Choroid plexus epithelial cell (primary cell): ENCODE results near the gene SAE1.

Experiments
- DNase-seq: peaks from one replicate; pipeline ENCODE4 v3.0.0-alpha.2; 2010; ENCODE audit warnings: low read depth
- H3K4me3 ChIP-seq: 2 replicates; pipeline ENCODE4 v1.5.1; 2011; ENCODE audit warnings: low read depth, mild to moderate bottlenecking, control low read depth, low read length, moderate library complexity
- CTCF ChIP-seq: conservative IDR thresholded peaks from 2 replicates; pipeline ENCODE4 v1.5.1; 2011; ENCODE audit warnings: low read depth, mild to moderate bottlenecking, control low read depth, inconsistent platforms, low read length, moderate library complexity

The SAE1 gene

GRCh38 chr19:47231215-47232054, 100.8 kb downstream of the SAE1 start:
- peak; percentile 91 for DNase-seq
- H3K4me3 ChIP-seq = peak overlapping the region; percentile 97
- no peak for TF ChIP-seq CTCF

GRCh38 chr19:47232422-47233211, 102.0 kb downstream of the SAE1 start:
- H3K4me3 ChIP-seq = peak overlapping the region; percentile 25
- TF ChIP-seq CTCF = no peak
- peak; percentile 44 for DNase-seq

- no peak for DNase-seq
- H3K4me3 ChIP-seq = no peak overlapping the region
- no peak for TF ChIP-seq CTCF
Measured at GRCh38 chr19:47236072-47236675, 105.5 kb downstream of the SAE1 start.

- H3K4me3 ChIP-seq = peak overlapping the region; percentile 44
- no peak for TF ChIP-seq CTCF
- peak; percentile 45 for DNase-seq
Measured at GRCh38 chr19:47239152-47239551, 108.5 kb downstream of the SAE1 start.

- no peak for TF ChIP-seq CTCF
- H3K4me3 ChIP-seq = peak overlapping the region; percentile 44
- peak; percentile 48 for DNase-seq
Measured at GRCh38 chr19:47239610-47240296, 109.1 kb downstream of the SAE1 start.

GRCh38 chr19:47240556-47240955, 109.9 kb downstream of the SAE1 start:
- no peak overlapping the region for H3K4me3 ChIP-seq
- no peak for TF ChIP-seq CTCF
- no peak for DNase-seq
